ENCODE results near the gene CKMT1B.

CKMT1B gene

DNA sequence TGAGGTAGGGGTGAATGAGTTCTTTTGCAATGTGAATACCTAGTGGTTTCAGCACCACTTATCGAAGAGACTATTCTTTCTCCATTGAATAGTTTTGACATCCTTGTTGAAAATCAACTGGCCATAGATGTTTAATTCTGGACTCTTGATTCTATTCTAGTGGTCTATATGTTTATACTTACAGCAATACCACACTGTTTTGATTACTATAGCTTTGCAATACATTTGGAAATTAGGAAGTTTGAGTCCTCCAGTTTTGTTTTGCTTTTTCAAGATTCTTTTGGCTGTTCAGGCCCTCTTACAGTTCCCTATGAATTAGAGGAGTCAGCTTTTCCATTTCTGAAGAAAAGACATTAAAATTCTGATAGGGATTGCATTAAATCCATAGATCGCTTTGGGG is 46.3 kb upstream of the CKMT1B start:
- ATAC-seq: no peak
- TF ChIP-seq, protein P1, sequence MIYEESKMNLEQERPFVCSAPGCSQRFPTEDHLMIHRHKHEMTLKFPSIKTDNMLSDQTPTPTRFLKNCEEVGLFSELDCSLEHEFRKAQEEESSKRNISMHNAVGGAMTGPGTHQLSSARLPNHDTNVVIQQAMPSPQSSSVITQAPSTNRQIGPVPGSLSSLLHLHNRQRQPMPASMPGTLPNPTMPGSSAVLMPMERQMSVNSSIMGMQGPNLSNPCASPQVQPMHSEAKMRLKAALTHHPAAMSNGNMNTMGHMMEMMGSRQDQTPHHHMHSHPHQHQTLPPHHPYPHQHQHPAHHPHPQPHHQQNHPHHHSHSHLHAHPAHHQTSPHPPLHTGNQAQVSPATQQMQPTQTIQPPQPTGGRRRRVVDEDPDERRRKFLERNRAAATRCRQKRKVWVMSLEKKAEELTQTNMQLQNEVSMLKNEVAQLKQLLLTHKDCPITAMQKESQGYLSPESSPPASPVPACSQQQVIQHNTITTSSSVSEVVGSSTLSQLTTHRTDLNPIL (CRISPR knock-in tag; IDR thresholded peaks at IDR 0.05; ENCODE audit: low read depth): no peak

DNA sequence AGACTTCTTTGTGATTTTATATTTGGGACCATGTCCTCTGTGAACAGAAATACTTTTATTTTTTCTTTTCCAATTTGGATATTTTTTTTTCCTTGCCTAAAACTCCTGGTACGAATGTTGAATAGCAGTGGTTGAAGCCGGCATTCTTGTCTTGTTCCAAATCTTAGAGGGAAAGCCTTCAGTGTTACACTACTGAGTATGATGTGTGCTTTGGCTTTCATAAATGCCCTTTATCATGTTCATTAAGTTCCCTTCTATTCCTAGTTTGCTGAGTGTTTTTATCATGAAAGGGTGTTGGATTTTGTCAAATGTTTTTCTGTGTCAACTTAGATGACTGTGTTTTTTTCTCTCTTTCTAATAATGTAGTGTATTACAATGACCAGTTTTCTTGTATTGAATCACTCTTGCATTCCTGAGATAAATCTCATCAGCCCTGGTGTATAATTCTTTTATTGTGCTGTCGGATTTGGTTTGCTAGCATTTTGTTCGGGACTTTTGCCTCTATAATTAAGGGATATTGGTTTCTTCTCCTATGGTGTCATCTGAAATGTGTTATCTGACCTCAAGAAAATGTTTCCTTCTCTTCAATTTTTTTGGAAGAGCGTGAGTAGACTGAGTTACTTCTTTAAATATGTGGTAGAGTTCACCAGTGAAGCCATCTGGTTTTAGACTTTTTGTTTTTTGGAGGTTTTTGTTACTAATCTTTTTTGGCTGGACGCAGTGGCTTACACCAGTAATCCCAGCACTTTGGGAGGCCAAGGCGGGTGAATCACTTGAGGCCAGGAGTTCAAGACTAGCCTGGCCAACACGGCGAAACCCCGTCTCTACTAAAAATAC is 43.1 kb upstream of the CKMT1B start:
- ATAC-seq: peak; percentile 62
- TF ChIP-seq ZNF70 (CRISPR knock-in tag; IDR thresholded peaks at IDR 0.05): no peak
- no peak for TF ChIP-seq BACH2 (CRISPR knock-in tag; IDR thresholded peaks at IDR 0.05; ENCODE audit: borderline replicate concordance)
- TF ChIP-seq ZNF8 (CRISPR knock-in tag; IDR thresholded peaks at IDR 0.05): no peak
- TF ChIP-seq ZNF565 (CRISPR knock-in tag; conservative IDR thresholded peaks at IDR 0.05; ENCODE audit: low read depth): no peak
- TF ChIP-seq, protein P2, sequence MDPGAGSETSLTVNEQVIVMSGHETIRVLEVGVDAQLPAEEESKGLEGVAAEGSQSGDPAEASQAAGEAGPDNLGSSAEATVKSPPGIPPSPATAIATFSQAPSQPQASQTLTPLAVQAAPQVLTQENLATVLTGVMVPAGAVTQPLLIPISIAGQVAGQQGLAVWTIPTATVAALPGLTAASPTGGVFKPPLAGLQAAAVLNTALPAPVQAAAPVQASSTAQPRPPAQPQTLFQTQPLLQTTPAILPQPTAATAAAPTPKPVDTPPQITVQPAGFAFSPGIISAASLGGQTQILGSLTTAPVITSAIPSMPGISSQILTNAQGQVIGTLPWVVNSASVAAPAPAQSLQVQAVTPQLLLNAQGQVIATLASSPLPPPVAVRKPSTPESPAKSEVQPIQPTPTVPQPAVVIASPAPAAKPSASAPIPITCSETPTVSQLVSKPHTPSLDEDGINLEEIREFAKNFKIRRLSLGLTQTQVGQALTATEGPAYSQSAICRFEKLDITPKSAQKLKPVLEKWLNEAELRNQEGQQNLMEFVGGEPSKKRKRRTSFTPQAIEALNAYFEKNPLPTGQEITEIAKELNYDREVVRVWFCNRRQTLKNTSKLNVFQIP (CRISPR knock-in tag; IDR thresholded peaks at IDR 0.05; ENCODE audit: borderline replicate concordance, low read depth): no peak
- TF ChIP-seq, protein P1 (CRISPR knock-in tag; IDR thresholded peaks at IDR 0.05; ENCODE audit: low read depth): no peak
- TF ChIP-seq TOX (CRISPR knock-in tag; IDR thresholded peaks at IDR 0.05; ENCODE audit: borderline replicate concordance): no peak
- TF ChIP-seq GLIS3 (CRISPR knock-in tag; IDR thresholded peaks at IDR 0.05): no peak
- TF ChIP-seq, protein P3, sequence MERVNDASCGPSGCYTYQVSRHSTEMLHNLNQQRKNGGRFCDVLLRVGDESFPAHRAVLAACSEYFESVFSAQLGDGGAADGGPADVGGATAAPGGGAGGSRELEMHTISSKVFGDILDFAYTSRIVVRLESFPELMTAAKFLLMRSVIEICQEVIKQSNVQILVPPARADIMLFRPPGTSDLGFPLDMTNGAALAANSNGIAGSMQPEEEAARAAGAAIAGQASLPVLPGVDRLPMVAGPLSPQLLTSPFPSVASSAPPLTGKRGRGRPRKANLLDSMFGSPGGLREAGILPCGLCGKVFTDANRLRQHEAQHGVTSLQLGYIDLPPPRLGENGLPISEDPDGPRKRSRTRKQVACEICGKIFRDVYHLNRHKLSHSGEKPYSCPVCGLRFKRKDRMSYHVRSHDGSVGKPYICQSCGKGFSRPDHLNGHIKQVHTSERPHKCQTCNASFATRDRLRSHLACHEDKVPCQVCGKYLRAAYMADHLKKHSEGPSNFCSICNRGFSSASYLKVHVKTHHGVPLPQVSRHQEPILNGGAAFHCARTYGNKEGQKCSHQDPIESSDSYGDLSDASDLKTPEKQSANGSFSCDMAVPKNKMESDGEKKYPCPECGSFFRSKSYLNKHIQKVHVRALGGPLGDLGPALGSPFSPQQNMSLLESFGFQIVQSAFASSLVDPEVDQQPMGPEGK (CRISPR knock-in tag; IDR thresholded peaks at IDR 0.05; ENCODE audit: borderline replicate concordance): no peak
- TF ChIP-seq, protein P4, sequence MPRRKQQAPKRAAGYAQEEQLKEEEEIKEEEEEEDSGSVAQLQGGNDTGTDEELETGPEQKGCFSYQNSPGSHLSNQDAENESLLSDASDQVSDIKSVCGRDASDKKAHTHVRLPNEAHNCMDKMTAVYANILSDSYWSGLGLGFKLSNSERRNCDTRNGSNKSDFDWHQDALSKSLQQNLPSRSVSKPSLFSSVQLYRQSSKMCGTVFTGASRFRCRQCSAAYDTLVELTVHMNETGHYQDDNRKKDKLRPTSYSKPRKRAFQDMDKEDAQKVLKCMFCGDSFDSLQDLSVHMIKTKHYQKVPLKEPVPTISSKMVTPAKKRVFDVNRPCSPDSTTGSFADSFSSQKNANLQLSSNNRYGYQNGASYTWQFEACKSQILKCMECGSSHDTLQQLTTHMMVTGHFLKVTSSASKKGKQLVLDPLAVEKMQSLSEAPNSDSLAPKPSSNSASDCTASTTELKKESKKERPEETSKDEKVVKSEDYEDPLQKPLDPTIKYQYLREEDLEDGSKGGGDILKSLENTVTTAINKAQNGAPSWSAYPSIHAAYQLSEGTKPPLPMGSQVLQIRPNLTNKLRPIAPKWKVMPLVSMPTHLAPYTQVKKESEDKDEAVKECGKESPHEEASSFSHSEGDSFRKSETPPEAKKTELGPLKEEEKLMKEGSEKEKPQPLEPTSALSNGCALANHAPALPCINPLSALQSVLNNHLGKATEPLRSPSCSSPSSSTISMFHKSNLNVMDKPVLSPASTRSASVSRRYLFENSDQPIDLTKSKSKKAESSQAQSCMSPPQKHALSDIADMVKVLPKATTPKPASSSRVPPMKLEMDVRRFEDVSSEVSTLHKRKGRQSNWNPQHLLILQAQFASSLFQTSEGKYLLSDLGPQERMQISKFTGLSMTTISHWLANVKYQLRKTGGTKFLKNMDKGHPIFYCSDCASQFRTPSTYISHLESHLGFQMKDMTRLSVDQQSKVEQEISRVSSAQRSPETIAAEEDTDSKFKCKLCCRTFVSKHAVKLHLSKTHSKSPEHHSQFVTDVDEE (CRISPR knock-in tag; IDR thresholded peaks at IDR 0.05): no peak
- no peak for TF ChIP-seq RARB (CRISPR knock-in tag; IDR thresholded peaks at IDR 0.05)
- no peak for TF ChIP-seq ESRRG (CRISPR knock-in tag; IDR thresholded peaks at IDR 0.05)
- TF ChIP-seq PPARA (CRISPR knock-in tag; IDR thresholded peaks at IDR 0.05; ENCODE audit: borderline replicate concordance): no peak
- TF ChIP-seq ISL1 (CRISPR knock-in tag; IDR thresholded peaks at IDR 0.05): no peak
- no peak for TF ChIP-seq ZC3H10 (CRISPR knock-in tag; IDR thresholded peaks at IDR 0.05)
- TF ChIP-seq, protein P5, sequence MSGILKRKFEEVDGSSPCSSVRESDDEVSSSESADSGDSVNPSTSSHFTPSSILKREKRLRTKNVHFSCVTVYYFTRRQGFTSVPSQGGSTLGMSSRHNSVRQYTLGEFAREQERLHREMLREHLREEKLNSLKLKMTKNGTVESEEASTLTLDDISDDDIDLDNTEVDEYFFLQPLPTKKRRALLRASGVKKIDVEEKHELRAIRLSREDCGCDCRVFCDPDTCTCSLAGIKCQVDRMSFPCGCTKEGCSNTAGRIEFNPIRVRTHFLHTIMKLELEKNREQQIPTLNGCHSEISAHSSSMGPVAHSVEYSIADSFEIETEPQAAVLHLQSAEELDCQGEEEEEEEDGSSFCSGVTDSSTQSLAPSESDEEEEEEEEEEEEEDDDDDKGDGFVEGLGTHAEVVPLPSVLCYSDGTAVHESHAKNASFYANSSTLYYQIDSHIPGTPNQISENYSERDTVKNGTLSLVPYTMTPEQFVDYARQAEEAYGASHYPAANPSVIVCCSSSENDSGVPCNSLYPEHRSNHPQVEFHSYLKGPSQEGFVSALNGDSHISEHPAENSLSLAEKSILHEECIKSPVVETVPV (CRISPR knock-in tag; IDR thresholded peaks at IDR 0.05): no peak
- no peak for TF ChIP-seq ARNTL (CRISPR knock-in tag; IDR thresholded peaks at IDR 0.05; ENCODE audit: borderline replicate concordance, low read depth)
- TF ChIP-seq CSDC2 (CRISPR knock-in tag; IDR thresholded peaks at IDR 0.05): no peak
- TF ChIP-seq SNAI2 (CRISPR knock-in tag; IDR thresholded peaks at IDR 0.05): no peak

DNA sequence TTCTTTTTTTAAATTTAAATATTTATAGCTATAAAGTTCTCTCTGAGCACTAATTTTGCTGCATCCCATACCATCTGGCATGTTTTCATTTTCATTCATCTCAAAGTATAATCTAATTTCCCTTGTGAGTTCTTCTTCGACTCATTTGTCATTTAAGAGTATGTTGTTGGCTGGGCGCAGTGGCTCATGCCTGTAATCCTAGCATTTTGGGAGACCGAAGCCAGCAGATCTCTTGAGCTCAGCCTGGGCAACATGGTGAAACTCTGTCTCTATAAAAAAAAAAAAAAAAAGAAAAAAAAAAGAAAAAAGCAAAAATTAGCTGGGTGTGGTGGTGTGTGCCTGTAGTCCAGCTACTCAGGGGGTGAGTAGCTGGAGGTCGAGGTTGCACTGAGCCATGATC is 41.6 kb upstream of the CKMT1B start:
- ATAC-seq: no peak
- no peak for TF ChIP-seq ARNTL (CRISPR knock-in tag; IDR thresholded peaks at IDR 0.05; ENCODE audit: borderline replicate concordance, low read depth)
- TF ChIP-seq, protein P4 (CRISPR knock-in tag; IDR thresholded peaks at IDR 0.05): no peak
- TF ChIP-seq TOX (CRISPR knock-in tag; IDR thresholded peaks at IDR 0.05; ENCODE audit: borderline replicate concordance): no peak
- TF ChIP-seq, protein P1 (CRISPR knock-in tag; IDR thresholded peaks at IDR 0.05; ENCODE audit: low read depth): no peak
- TF ChIP-seq CSDC2 (CRISPR knock-in tag; IDR thresholded peaks at IDR 0.05): no peak
- TF ChIP-seq ZC3H10 (CRISPR knock-in tag; IDR thresholded peaks at IDR 0.05): no peak
- no peak for TF ChIP-seq TCF4 (CRISPR knock-in tag; IDR thresholded peaks at IDR 0.05; ENCODE audit: borderline replicate concordance)
- no peak for TF ChIP-seq BACH2 (CRISPR knock-in tag; IDR thresholded peaks at IDR 0.05; ENCODE audit: borderline replicate concordance)
- TF ChIP-seq OSR1 (CRISPR knock-in tag; IDR thresholded peaks at IDR 0.05): no peak

All from SK-N-SH treated with all-trans-retinoic acid at 6 μM for 48 hours (cell line).